Mononuclear cell (primary cell): ENCODE data around the gene CD7. TPM values are rescaled to one million over a fixed set of nuclear protein-coding genes. Genes with fewer than 3 reads are reported as not detected.
"Not testable (repeated sequence)": the region's sequence is repeated elsewhere in the genome, so short reads cannot be mapped to it uniquely, and the experiment has no call there.

Experiments used
- H3K27me3 ChIP-seq: 2 replicates; pipeline ENCODE4 v1.6.0; 2011; ENCODE audit warnings: low read length, control low read depth; ENCODE audit not compliant: insufficient read depth
- H3K4me1 ChIP-seq: 2 replicates; pipeline ENCODE4 v1.5.1; 2011; ENCODE audit warnings: mild to moderate bottlenecking, low read length, control low read depth; ENCODE audit not compliant: insufficient read depth
- H3K4me3 ChIP-seq: 2 replicates; pipeline ENCODE4 v1.5.1; 2011; ENCODE audit warnings: mild to moderate bottlenecking, low read length, moderate library complexity
- H3K9me3 ChIP-seq: 2 replicates; pipeline ENCODE4 v1.5.1; 2011; ENCODE audit warnings: low read depth, mild to moderate bottlenecking, control low read depth, low read length
- total RNA-seq: library from RNA; depleted of rRNA; stranded (reverse); fragments of >200 nt; gene quantifications from one replicate; pipeline ENCODE4 v1.2.3, GENCODE V29; 2012

The CD7 gene
- total RNA-seq, 1 donor, result 48.5 TPM

DNA sequence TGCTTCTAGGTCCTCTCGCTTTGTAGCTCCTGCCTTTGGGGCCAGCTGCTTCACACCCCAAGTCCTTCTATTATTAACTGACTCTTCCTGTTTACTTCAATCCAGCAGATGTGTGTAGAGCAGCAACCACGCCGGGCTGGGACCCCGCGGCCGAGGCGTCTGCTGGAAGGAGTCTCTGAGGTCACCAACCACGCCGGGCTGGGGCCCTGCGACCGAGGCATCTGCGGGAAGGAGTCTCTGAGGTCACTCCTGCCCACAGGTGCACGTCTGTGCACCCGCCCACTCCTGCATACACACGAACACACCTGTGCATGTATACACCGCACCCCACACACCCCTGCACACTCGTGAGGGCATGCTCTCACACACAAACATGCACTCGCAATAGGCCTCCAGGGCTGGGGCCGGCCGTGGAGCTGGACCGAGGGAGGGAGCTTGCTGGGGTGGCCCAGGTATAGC lies 33.9 kb upstream of the CD7 start:
- Histone ChIP-seq H3K27me3 (no peaks in the 10 kb centered on the region), H3K4me1 (peaks cover 3% of the 10 kb centered on the region), H3K4me3 (no peak overlapping the region), H3K9me3 (no peaks in the 10 kb centered on the region)

- Histone ChIP-seq H3K4me3 (no peak overlapping the region), H3K27me3 (no peaks in the 10 kb centered on the region), H3K9me3 (no peaks in the 10 kb centered on the region), H3K4me1 (peaks cover 3% of the 10 kb centered on the region)
These were observed 33.0 kb upstream of the CD7 start for GRCh38 chr17:82350182-82351030.

DNA sequence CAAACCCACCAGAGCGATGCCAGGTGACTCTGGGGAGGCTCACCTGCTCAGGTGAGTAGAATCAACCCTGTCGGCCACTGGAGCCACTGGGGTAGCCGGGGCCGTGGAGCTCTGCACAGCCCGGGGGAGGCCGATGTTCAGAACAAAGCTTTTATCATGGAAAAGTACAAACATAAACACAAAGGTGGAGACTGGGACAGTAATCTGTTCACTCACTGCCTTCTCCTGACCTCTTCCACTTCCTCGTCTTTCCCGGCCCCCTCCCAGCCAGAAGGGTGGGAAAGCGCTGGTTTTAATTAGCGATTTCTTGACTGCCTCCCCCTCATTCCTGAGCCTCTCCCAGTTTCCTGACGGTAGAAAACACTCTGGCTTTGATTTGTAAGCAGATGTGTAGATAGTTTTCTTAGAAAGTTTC lies 31.9 kb upstream of the CD7 start:
- H3K27me3 ChIP-seq, result no peaks in the 10 kb centered on the region
- peaks cover 3% of the 10 kb centered on the region for H3K4me1 ChIP-seq
- H3K9me3 ChIP-seq, result no peaks in the 10 kb centered on the region
- no peak overlapping the region for H3K4me3 ChIP-seq

- H3K4me3 ChIP-seq, result no peak overlapping the region
- H3K27me3 ChIP-seq, result no peaks in the 10 kb centered on the region
- no peaks in the 10 kb centered on the region for H3K9me3 ChIP-seq
- H3K4me1 ChIP-seq, result peaks cover 3% of the 10 kb centered on the region
These were observed 31.5 kb upstream of the CD7 start for GRCh38 chr17:82348866-82349265.

- Histone ChIP-seq H3K9me3 (no peaks in the 10 kb centered on the region), H3K4me1 (peaks cover 3% of the 10 kb centered on the region), H3K4me3 (no peak overlapping the region), H3K27me3 (no peaks in the 10 kb centered on the region)
These were observed 31.0 kb upstream of the CD7 start for GRCh38 chr17:82348434-82348833.

DNA sequence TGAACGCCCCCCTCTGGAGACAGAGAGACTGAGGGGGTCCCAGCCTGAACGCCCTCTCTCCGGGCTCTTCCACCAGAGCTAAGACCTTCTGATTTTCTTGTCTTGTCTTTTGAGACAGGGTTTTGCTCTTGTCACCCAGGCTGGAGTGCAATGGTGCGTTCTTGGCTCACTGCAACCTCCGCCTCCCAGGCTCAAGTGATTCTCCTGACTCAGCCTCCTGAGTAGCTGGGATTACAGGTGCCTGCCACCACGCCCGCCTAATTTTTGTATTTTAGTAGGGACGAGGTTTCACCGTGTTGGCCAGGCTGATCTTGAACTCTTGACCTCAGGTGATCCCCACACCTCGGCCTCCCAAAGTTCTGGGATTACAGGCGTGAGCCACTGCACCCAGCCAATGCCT lies 30.6 kb upstream of the CD7 start:
- not testable (repeated sequence) for H3K4me3 ChIP-seq, H3K27me3 ChIP-seq, H3K4me1 ChIP-seq, H3K9me3 ChIP-seq

- no peaks in the 10 kb centered on the region for H3K27me3 ChIP-seq
These were observed 29.2 kb upstream of the CD7 start for GRCh38 chr17:82346342-82347300.

GRCh38 chr17:82345151-82345976 lies 28.0 kb upstream of the CD7 start:
- no peak overlapping the region for H3K4me3 ChIP-seq
- peaks cover 3% of the 10 kb centered on the region for H3K4me1 ChIP-seq
- no peaks in the 10 kb centered on the region for H3K9me3 ChIP-seq
- no peaks in the 10 kb centered on the region for H3K27me3 ChIP-seq

More at GRCh38 chr17:82346342-82347300, 29.2 kb upstream of the CD7 start:
- Histone ChIP-seq H3K4me1 (peaks cover 3% of the 10 kb centered on the region), H3K4me3 (no peak overlapping the region), H3K9me3 (no peaks in the 10 kb centered on the region)

- Histone ChIP-seq H3K27me3 (no peaks in the 10 kb centered on the region), H3K9me3 (no peaks in the 10 kb centered on the region), H3K4me3 (no peak overlapping the region), H3K4me1 (peaks cover 3% of the 10 kb centered on the region)
These were observed 26.9 kb upstream of the CD7 start for GRCh38 chr17:82344175-82344907.

DNA sequence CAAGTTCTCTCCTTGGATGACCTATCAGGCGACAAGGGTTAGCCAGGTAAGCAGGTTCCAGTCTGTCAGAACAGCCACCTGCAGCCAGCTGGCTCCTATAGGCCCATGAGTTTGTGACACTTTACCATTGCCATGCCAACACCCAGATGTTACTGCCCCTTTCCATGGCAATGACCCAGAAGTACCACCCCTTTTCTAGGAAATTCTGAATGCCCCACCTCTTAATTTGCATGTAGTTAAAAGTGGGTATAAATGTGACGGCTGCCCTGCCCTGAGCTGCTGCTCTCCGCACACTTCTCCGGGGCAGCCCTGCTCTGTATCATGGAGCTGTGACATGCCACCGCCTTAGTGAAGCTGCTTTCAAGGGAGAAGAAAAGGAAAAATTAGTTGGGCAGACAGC lies 26.2 kb upstream of the CD7 start:
- Histone ChIP-seq H3K27me3 (no peaks in the 10 kb centered on the region), H3K4me1 (peaks cover 3% of the 10 kb centered on the region), H3K4me3 (no peak overlapping the region), H3K9me3 (no peaks in the 10 kb centered on the region)

GRCh38 chr17:82342361-82343079 lies 25.1 kb upstream of the CD7 start:
- no peak overlapping the region for H3K4me3 ChIP-seq
- no peaks in the 10 kb centered on the region for H3K9me3 ChIP-seq
- no peaks in the 10 kb centered on the region for H3K27me3 ChIP-seq
- H3K4me1 ChIP-seq, result peaks cover 3% of the 10 kb centered on the region

GRCh38 chr17:82339634-82340580 lies 22.5 kb upstream of the CD7 start:
- Histone ChIP-seq H3K4me1 (peaks cover 10% of the 10 kb centered on the region), H3K9me3 (no peaks in the 10 kb centered on the region), H3K27me3 (no peaks in the 10 kb centered on the region), H3K4me3 (no peak overlapping the region)
